ENCODE results near the gene FGA.
"Not testable (repeated sequence)": the region's sequence is repeated elsewhere in the genome, so short reads cannot be mapped to it uniquely, and the experiment has no call there.

FGA gene

GRCh38 chr4:154606728-154607723 lies 16.5 kb upstream of the FGA start:
- no peak for DNase-seq

- no peak for DNase-seq
These were observed 14.2 kb upstream of the FGA start for GRCh38 chr4:154604696-154605200.

GRCh38 chr4:154603033-154603943 lies 12.7 kb upstream of the FGA start:
- no peak for DNase-seq

GRCh38 chr4:154602404-154603020 lies 12.0 kb upstream of the FGA start:
- DNase-seq = no peak

GRCh38 chr4:154597798-154598774 lies 7.5 kb upstream of the FGA start:
- DNase-seq = no peak

GRCh38 chr4:154597281-154597680 lies 6.7 kb upstream of the FGA start:
- DNase-seq = not testable (repeated sequence)

GRCh38 chr4:154595807-154596206 lies 5.3 kb upstream of the FGA start:
- DNase-seq = no peak

GRCh38 chr4:154594343-154594742 lies 3.8 kb upstream of the FGA start:
- DNase-seq = not testable (repeated sequence)

- DNase-seq = no peak
These were observed 3.3 kb upstream of the FGA start for GRCh38 chr4:154593868-154594267.

GRCh38 chr4:154591890-154592289 lies 1.3 kb upstream of the FGA start:
- no peak for DNase-seq

- DNase-seq = no peak
These were observed 995 bp downstream of the FGA start for GRCh38 chr4:154589296-154590197.

GRCh38 chr4:154588198-154588597 lies 2.3 kb downstream of the FGA start:
- DNase-seq = no peak

GRCh38 chr4:154586296-154587033 lies 4.1 kb downstream of the FGA start:
- DNase-seq = no peak

- DNase-seq = no peak
These were observed 5.0 kb downstream of the FGA start for GRCh38 chr4:154585369-154586018.

- no peak for DNase-seq
These were observed 6.3 kb downstream of the FGA start for GRCh38 chr4:154584259-154584658.

- DNase-seq = no peak
These were observed 6.9 kb downstream of the FGA start for GRCh38 chr4:154583677-154584076.

GRCh38 chr4:154583230-154583629 lies 7.3 kb downstream of the FGA start:
- no peak for DNase-seq

- no peak for DNase-seq
These were observed 7.8 kb downstream of the FGA start for GRCh38 chr4:154582723-154583122.

- DNase-seq = no peak
These were observed 10.6 kb downstream of the FGA start for GRCh38 chr4:154579927-154580326.
